Activated naive CD8-positive, alpha-beta T cell (primary cell): ENCODE data around the gene CX3CL1.
"Not testable (repeated sequence)": the region's sequence is repeated elsewhere in the genome, so short reads cannot be mapped to it uniquely, and the experiment has no call there.

Experiments used
- H3K27ac Mint-ChIP-seq: one replicate; pipeline ENCODE4 v1.8.0; 2021; ENCODE audit warnings: mixed read lengths
- H3K27me3 Mint-ChIP-seq: one replicate; pipeline ENCODE4 v1.8.0; 2021; ENCODE audit warnings: mixed read lengths
- H3K36me3 Mint-ChIP-seq: one replicate; pipeline ENCODE4 v1.8.0; 2021; ENCODE audit warnings: mixed read lengths
- H3K4me1 Mint-ChIP-seq: one replicate; pipeline ENCODE4 v1.8.0; 2021; ENCODE audit warnings: low read depth, mixed read lengths
- H3K4me3 Mint-ChIP-seq: one replicate; pipeline ENCODE4 v1.8.0; 2021; ENCODE audit warnings: mild to moderate bottlenecking, mixed read lengths
- H3K9me3 Mint-ChIP-seq: one replicate; pipeline ENCODE4 v1.8.0; 2021; ENCODE audit warnings: low read depth, mixed read lengths

CX3CL1 gene

GRCh38 chr16:57371494-57372371, 557 bp upstream of the CX3CL1 start:
- H3K36me3 Mint-ChIP-seq, result no peaks in the 10 kb centered on the region
- no peaks in the 10 kb centered on the region for H3K9me3 Mint-ChIP-seq
- no peak overlapping the region for H3K4me3 Mint-ChIP-seq
- H3K4me1 Mint-ChIP-seq, result peaks cover 5% of the 10 kb centered on the region
- H3K27me3 Mint-ChIP-seq, result peaks cover 5% of the 10 kb centered on the region
- no peak overlapping the region for H3K27ac Mint-ChIP-seq

GRCh38 chr16:57373117-57373947, 1.0 kb downstream of the CX3CL1 start:
- H3K4me1 Mint-ChIP-seq, result peaks cover 14% of the 10 kb centered on the region

GRCh38 chr16:57374067-57374534, 1.8 kb downstream of the CX3CL1 start:
- Mint-ChIP-seq H3K36me3 (no peaks in the 10 kb centered on the region), H3K4me1 (peaks cover 14% of the 10 kb centered on the region), H3K27ac (no peak overlapping the region), H3K9me3 (no peaks in the 10 kb centered on the region), H3K27me3 (no peaks in the 10 kb centered on the region), H3K4me3 (no peak overlapping the region)

More at GRCh38 chr16:57373117-57373947, 1.0 kb downstream of the CX3CL1 start:
- no peaks in the 10 kb centered on the region for H3K27me3 Mint-ChIP-seq
- H3K4me3 Mint-ChIP-seq, result no peak overlapping the region
- no peak overlapping the region for H3K27ac Mint-ChIP-seq
- no peaks in the 10 kb centered on the region for H3K9me3 Mint-ChIP-seq
- no peaks in the 10 kb centered on the region for H3K36me3 Mint-ChIP-seq

- H3K27me3 Mint-ChIP-seq, H3K9me3 Mint-ChIP-seq, H3K36me3 Mint-ChIP-seq, H3K27ac Mint-ChIP-seq, H3K4me3 Mint-ChIP-seq: not testable (repeated sequence)
- H3K4me1 Mint-ChIP-seq, result peaks cover 14% of the 10 kb centered on the region
These were observed 2.7 kb downstream of the CX3CL1 start for GRCh38 chr16:57374925-57375465.

- H3K27ac Mint-ChIP-seq, result no peak overlapping the region
- no peak overlapping the region for H3K4me3 Mint-ChIP-seq
- H3K36me3 Mint-ChIP-seq, result no peaks in the 10 kb centered on the region
- H3K27me3 Mint-ChIP-seq, result no peaks in the 10 kb centered on the region
- no peaks in the 10 kb centered on the region for H3K9me3 Mint-ChIP-seq
- H3K4me1 Mint-ChIP-seq, result peaks cover 17% of the 10 kb centered on the region
These were observed 4.1 kb downstream of the CX3CL1 start for GRCh38 chr16:57376313-57376818.

- peaks cover 17% of the 10 kb centered on the region for H3K4me1 Mint-ChIP-seq
- H3K27me3 Mint-ChIP-seq, result no peaks in the 10 kb centered on the region
- no peak overlapping the region for H3K4me3 Mint-ChIP-seq
These were observed 5.0 kb downstream of the CX3CL1 start for GRCh38 chr16:57377080-57377841.

GRCh38 chr16:57379579-57379978, 7.3 kb downstream of the CX3CL1 start:
- Mint-ChIP-seq H3K27ac (no peak overlapping the region), H3K9me3 (no peaks in the 10 kb centered on the region), H3K27me3 (no peaks in the 10 kb centered on the region), H3K4me1 (peaks cover 17% of the 10 kb centered on the region), H3K36me3 (no peaks in the 10 kb centered on the region), H3K4me3 (no peak overlapping the region)

More at GRCh38 chr16:57377080-57377841, 5.0 kb downstream of the CX3CL1 start:
- Mint-ChIP-seq H3K27ac (peak overlapping the region; percentile 64), H3K36me3 (no peaks in the 10 kb centered on the region), H3K9me3 (no peaks in the 10 kb centered on the region)

- Mint-ChIP-seq H3K9me3 (no peaks in the 10 kb centered on the region), H3K36me3 (no peaks in the 10 kb centered on the region), H3K4me1 (peaks cover 17% of the 10 kb centered on the region)
These were observed 8.6 kb downstream of the CX3CL1 start for GRCh38 chr16:57380671-57381462.

GRCh38 chr16:57381791-57382534, 9.7 kb downstream of the CX3CL1 start:
- peaks cover 13% of the 10 kb centered on the region for H3K4me1 Mint-ChIP-seq
- H3K27ac Mint-ChIP-seq, result no peak overlapping the region

More at GRCh38 chr16:57380671-57381462, 8.6 kb downstream of the CX3CL1 start:
- H3K27me3 Mint-ChIP-seq, result no peaks in the 10 kb centered on the region
- H3K27ac Mint-ChIP-seq, result no peak overlapping the region
- no peak overlapping the region for H3K4me3 Mint-ChIP-seq

GRCh38 chr16:57382535-57383275, 10.4 kb downstream of the CX3CL1 start:
- Mint-ChIP-seq H3K27ac (no peak overlapping the region), H3K4me1 (peaks cover 7% of the 10 kb centered on the region), H3K4me3 (no peak overlapping the region)

More at GRCh38 chr16:57381791-57382534, 9.7 kb downstream of the CX3CL1 start:
- Mint-ChIP-seq H3K36me3 (no peaks in the 10 kb centered on the region), H3K4me3 (no peak overlapping the region), H3K27me3 (no peaks in the 10 kb centered on the region), H3K9me3 (no peaks in the 10 kb centered on the region)

GRCh38 chr16:57383276-57384247, 11.3 kb downstream of the CX3CL1 start:
- Mint-ChIP-seq H3K27ac (no peak overlapping the region), H3K27me3 (no peaks in the 10 kb centered on the region), H3K36me3 (no peaks in the 10 kb centered on the region), H3K4me1 (peaks cover 4% of the 10 kb centered on the region), H3K9me3 (no peaks in the 10 kb centered on the region), H3K4me3 (no peak overlapping the region)

More at GRCh38 chr16:57382535-57383275, 10.4 kb downstream of the CX3CL1 start:
- H3K36me3 Mint-ChIP-seq, result no peaks in the 10 kb centered on the region
- no peaks in the 10 kb centered on the region for H3K9me3 Mint-ChIP-seq
- H3K27me3 Mint-ChIP-seq, result no peaks in the 10 kb centered on the region
